ENCODE data around the gene RBM23. TPM values are rescaled to one million over a fixed set of nuclear protein-coding genes. Genes with fewer than 3 reads are reported as not detected.

The RBM23 gene
- total RNA-seq, 1 experiment from 2014 or later: 76.5 TPM

DNA sequence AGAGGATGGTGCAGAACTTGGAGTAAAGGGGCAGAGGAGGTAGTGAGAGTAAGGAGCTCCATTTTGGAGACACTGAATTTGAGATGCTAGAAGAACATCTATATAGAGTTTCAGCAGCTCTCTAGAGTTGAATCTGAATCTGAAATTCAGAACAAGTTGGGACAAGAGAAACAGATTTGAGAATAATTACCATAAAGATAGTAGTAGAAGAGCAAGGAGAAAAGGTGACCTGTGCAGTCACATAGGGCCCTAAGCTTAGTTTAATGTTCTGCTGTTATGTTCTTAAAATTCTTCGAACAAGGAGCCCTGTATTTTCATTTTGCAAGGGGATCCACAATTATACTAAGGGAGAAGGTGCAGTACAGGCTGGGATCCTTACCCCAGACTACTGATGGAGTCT is 28.5 kb downstream of the RBM23 start:
- no peak overlapping the region for H2AFZ ChIP-seq
- H3K27me3 ChIP-seq (ENCODE audit: insufficient read depth, low read depth): no peaks in the 10 kb centered on the region
- no TSS peak for BruUV-seq (replicated peaks)
- ChIA-PET CTCF (no interaction called here), POLR2A (ENCODE audit: unreplicated experiment) (no interaction called here)
- intact Hi-C loops (cut with micrococcal nuclease; ENCODE audit: unreplicated experiment): no loop called here
- H3K36me3 ChIP-seq (ENCODE audit: low read depth): no peaks in the 10 kb centered on the region
- H3K79me2 ChIP-seq (ENCODE audit: low read depth): no peaks in the 10 kb centered on the region
- no peak overlapping the region for H3K27ac ChIP-seq
- no peaks in the 10 kb centered on the region for H3K9me2 ChIP-seq (ENCODE audit: insufficient read depth)
- TF ChIP-seq EZH2 (IDR thresholded peaks at IDR 0.05; ENCODE audit: low read depth): no peak
- peaks cover 4% of the 10 kb centered on the region; the same call in 1 of the 2 replicates for H3F3A ChIP-seq (ENCODE audit: insufficient read depth, low read depth)
- H4K20me1 ChIP-seq (ENCODE audit: insufficient read depth): no peaks in the 10 kb centered on the region
- no peak overlapping the region for H3K4me2 ChIP-seq
- H3K4me3 ChIP-seq: no peak overlapping the region
- no peaks in the 10 kb centered on the region for H3K9me3 ChIP-seq (ENCODE audit: insufficient read depth, low read depth)
- H3K4me1 ChIP-seq (replicated peaks; ENCODE audit: insufficient read depth): peaks cover 7% of the 10 kb centered on the region; the same call in 1 of the 2 replicates
- no peak for DNase-seq

DNA sequence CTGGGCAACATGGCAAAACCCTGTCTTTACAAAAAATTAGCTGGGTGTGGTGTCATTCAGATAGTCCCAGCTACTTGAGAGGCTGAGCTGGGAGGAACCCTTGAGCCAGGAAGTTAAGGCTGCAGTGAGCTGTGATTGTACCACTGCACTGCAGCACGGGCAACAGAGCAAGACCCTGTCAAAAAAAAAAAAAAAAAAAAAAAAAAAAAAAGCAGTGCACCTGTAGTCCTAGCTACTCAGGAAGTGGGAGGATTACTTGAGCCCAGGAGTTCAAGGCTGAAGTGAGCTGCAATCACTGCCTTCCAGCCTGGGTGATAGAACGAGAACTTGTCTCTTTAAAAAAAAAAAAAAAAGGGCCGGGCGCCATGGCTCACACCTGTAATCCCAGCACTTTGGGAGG is 30.3 kb downstream of the RBM23 start:
- Histone ChIP-seq H3K9me2 (ENCODE audit: insufficient read depth) (no peaks in the 10 kb centered on the region), H3K4me2 (peak overlapping the region; percentile 86; the same call in 1 of the 2 replicates), H3K9me3 (ENCODE audit: insufficient read depth, low read depth) (no peaks in the 10 kb centered on the region), H3K4me1 (replicated peaks; ENCODE audit: insufficient read depth) (peaks cover 7% of the 10 kb centered on the region; the same call in 1 of the 2 replicates), H3K79me2 (ENCODE audit: low read depth) (no peaks in the 10 kb centered on the region), H3F3A (ENCODE audit: insufficient read depth, low read depth) (peaks cover 5% of the 10 kb centered on the region; the same call in 1 of the 2 replicates), H3K27ac (no peak overlapping the region), H3K27me3 (ENCODE audit: insufficient read depth, low read depth) (no peaks in the 10 kb centered on the region), H2AFZ (no peak overlapping the region), H3K4me3 (no peak overlapping the region), H4K20me1 (ENCODE audit: insufficient read depth) (no peaks in the 10 kb centered on the region), H3K36me3 (ENCODE audit: low read depth) (no peaks in the 10 kb centered on the region)
- no peak for DNase-seq
- intact Hi-C loops (cut with micrococcal nuclease; ENCODE audit: unreplicated experiment): no loop called here
- ChIA-PET POLR2A (ENCODE audit: unreplicated experiment) (interaction anchor here (0.6 to 0.7 kb wide), 3 partner anchors 16 to 174 kb away, joined by 3 to 24 read pairs (median 10); no protein-coding TSS in a partner anchor), CTCF (interaction anchor here (0.9 kb wide), 1 partner anchor 17 kb away, joined by 4 read pairs; no protein-coding TSS in a partner anchor)
- TF ChIP-seq, protein P1, sequence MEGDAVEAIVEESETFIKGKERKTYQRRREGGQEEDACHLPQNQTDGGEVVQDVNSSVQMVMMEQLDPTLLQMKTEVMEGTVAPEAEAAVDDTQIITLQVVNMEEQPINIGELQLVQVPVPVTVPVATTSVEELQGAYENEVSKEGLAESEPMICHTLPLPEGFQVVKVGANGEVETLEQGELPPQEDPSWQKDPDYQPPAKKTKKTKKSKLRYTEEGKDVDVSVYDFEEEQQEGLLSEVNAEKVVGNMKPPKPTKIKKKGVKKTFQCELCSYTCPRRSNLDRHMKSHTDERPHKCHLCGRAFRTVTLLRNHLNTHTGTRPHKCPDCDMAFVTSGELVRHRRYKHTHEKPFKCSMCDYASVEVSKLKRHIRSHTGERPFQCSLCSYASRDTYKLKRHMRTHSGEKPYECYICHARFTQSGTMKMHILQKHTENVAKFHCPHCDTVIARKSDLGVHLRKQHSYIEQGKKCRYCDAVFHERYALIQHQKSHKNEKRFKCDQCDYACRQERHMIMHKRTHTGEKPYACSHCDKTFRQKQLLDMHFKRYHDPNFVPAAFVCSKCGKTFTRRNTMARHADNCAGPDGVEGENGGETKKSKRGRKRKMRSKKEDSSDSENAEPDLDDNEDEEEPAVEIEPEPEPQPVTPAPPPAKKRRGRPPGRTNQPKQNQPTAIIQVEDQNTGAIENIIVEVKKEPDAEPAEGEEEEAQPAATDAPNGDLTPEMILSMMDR (conservative IDR thresholded peaks at IDR 0.05): no peak
- TF ChIP-seq EZH2 (IDR thresholded peaks at IDR 0.05; ENCODE audit: low read depth): no peak
- BruUV-seq (replicated peaks): no TSS peak

DNA sequence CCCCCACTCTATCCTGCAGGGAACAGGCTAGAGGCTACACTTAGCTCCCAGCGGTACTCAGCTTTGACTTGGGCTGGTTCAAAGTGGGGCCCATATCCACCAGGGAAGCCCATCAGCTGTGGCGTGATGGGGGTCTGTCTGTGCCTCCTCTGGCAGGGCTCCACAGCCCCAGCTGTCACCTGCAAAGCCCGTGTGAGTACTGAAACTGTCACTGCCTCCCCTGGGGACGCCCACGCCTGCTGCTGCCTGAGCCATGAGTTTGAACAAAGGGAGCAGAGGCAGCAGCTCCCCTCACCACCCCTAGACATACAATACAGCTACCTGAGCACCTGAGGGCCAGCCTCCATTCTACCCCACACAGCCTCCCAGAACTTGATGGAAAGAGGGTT is 31.0 kb downstream of the RBM23 start:
- H2AFZ ChIP-seq: 0 out of 2 replicates have a peak overlapping the region, but pooled peaks have one; percentile 47
- H3K4me1 ChIP-seq (replicated peaks; ENCODE audit: insufficient read depth): peaks cover 7% of the 10 kb centered on the region; the same call in 1 of the 2 replicates
- no TSS peak for BruUV-seq (replicated peaks)
- POLR2A ChIA-PET (ENCODE audit: unreplicated experiment): interaction anchor here (0.7 kb wide), 1 partner anchor 174 kb away, joined by 24 read pairs; no protein-coding TSS in a partner anchor
- TF ChIP-seq, protein P1 (conservative IDR thresholded peaks at IDR 0.05): no peak
- no peak for TF ChIP-seq EZH2 (IDR thresholded peaks at IDR 0.05; ENCODE audit: low read depth)
- intact Hi-C loops (cut with micrococcal nuclease; ENCODE audit: unreplicated experiment): loop anchor here (1.0 kb wide), 1 partner anchor 16 kb away; no protein-coding TSS in a partner anchor
- peak overlapping the region; percentile 86 for H3K4me2 ChIP-seq
- DNase-seq: no peak
- CTCF ChIA-PET: no interaction called here
- no peaks in the 10 kb centered on the region for H3K9me3 ChIP-seq (ENCODE audit: insufficient read depth, low read depth)
- H3K4me3 ChIP-seq: peak overlapping the region; percentile 68
- no peaks in the 10 kb centered on the region for H3K9me2 ChIP-seq (ENCODE audit: insufficient read depth)
- H3F3A ChIP-seq (ENCODE audit: insufficient read depth, low read depth): peaks cover 5% of the 10 kb centered on the region; the same call in 1 of the 2 replicates
- no peaks in the 10 kb centered on the region for H3K79me2 ChIP-seq (ENCODE audit: low read depth)
- no peaks in the 10 kb centered on the region for H3K27me3 ChIP-seq (ENCODE audit: insufficient read depth, low read depth)
- no peak overlapping the region for H3K27ac ChIP-seq
- H3K36me3 ChIP-seq (ENCODE audit: low read depth): no peaks in the 10 kb centered on the region
- no peaks in the 10 kb centered on the region for H4K20me1 ChIP-seq (ENCODE audit: insufficient read depth)

All from PC-9 (cell line).